Stimulated activated naive CD8-positive, alpha-beta T cell treated with anti-CD3 and anti-CD28 coated beads, Interleukin-15, Interleukin-2, amounts not matched to agents 100 U/mL and 50 U/mL, for 24 hours (primary cell): ENCODE results near the gene KIF9.
"Not testable (repeated sequence)": the region's sequence is repeated elsewhere in the genome, so short reads cannot be mapped to it uniquely, and the experiment has no call there.

ENCODE experiments used
- ATAC-seq: fragments of 150-1000 bp; cut with Tn5 transposase; one replicate; pipeline ENCODE4 v1.10.0; 2021
- DNase-seq: peaks from one replicate; pipeline ENCODE4 v3.0.0; 2021

KIF9 gene

DNA sequence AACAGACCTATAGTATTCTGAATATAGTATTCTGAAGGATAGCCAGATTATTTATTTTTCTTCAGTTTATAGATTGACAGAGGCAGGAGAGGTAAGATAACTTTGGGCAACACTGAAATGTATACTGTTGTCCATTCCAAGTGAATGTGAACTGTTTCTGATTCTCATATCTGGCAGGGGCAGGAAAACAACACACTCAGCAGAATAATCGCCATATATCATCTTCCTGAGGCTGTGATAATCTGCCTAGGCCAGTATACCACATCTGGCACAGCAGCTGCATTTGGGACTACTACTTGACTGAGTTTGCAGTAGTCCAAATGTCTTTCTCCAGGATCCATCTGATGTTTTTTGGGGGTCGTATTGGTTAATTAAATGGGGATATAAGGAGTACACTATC, 96.3 kb downstream of the KIF9 start:
- DNase-seq: no peak
- ATAC-seq: no peak

DNA sequence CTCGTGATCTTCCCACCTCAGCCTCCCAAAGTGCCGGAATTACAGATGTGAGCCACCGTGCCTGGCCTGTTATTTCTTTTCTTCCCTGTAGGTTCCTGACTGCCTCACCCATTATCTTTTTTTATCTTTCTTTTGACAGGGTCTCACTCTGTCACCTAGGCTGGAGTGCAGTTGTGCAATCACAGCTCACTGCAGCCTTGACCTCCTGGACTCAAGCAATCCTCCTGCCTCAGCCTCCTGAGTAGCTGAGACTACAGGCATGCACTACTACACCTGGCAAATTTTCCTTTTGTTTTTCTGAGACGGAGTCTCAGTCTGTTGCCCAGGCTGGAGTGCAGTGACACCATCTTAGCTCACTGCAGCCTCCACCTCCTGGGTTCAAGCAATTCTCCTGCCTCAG, 100.9 kb downstream of the KIF9 start:
- DNase-seq, ATAC-seq: not testable (repeated sequence)

DNA sequence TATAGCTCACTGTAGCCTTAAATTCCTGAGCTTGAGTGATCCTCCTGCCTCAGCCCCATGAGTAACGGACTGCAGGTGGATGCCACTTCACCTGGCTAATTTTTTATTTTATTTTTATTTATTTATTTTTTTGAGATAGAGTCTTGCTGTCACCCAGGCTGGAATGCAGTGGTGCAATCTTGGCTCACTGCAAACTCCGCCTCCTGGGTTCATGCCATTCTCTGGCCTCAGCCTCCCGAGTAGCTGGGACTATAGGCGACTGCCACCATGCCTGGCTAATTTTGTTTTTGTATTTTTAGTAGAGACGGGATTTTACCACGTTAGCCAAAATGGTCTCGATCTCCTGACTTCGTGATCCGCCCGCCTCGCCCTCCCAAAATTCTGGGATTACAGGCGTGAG, 102.6 kb downstream of the KIF9 start:
- not testable (repeated sequence) for ATAC-seq, DNase-seq
